Lung microvascular endothelial cell (primary cell): ENCODE measurements around the gene GFRAL. TPM values are rescaled to one million over a fixed set of nuclear protein-coding genes. Genes with fewer than 3 reads are reported as not detected.
A peak's percentile ranks its signal among the peaks of the same experiment; 100 is the strongest.

ENCODE experiments used
- DNase-seq, 2 donors: peaks; one replicate each; pipeline versions ENCODE4 v3.0.0 to v3.0.0-alpha.2; 2010; ENCODE audit warnings: low read depth in 2 of 2
- total RNA-seq: library from RNA; depleted of rRNA; stranded (reverse); fragments of >200 nt; gene quantifications from 2 replicates; pipeline ENCODE4 v1.2.1, GENCODE V29; 2014

The GFRAL gene
- total RNA-seq, 1 donor from 2014 or later, result not detected

DNA sequence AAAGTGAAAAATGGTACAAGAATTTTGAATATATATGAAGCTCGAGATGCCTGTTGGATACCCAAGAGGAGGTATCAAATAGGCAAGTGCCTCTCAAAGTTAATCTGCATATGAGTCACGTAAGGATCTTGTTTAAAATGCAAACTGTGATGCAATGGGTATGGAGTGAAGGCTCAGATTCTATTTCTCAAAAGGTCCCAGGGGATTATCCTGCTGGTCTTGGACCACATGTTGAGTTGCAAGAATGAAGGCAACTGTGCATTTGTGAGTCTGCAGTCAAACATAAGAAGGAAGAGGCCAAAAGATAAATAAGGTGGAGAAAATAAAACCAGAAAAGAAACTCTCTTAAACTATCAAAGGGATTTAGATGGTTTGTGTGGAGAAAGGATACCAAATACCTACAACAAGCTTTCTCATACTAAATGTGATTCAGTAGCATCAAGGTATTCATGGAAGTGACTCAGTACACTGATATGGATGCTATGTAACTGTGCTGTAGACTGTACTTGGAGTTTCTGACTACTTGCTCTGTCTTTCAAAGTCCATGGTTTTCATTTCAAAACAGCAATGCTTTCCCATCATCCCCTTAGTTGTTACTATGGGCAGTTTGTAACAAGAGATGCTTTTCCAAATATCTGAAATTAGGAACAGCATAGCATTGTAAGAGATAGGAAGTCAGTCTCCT, 106.3 kb downstream of the GFRAL start:
- no peak for DNase-seq

DNA sequence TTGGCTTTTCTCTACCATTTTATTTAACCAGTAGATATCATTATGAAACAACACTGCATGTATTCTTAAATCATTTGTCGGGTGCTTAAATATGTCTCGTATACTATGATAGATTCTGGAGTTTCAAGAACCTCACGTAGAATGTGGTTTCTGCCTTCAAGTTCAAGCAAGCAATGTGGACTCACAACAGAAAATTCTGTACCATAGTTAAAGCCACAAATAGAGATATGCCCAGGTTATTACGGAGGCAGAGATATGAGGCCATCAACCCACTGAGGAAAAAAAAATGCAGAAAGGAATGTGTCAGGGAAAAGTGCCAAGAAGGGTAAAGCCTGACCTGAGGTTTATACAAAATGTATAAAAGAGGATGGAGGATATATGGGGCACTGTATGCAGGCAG, 109.9 kb downstream of the GFRAL start:
- DNase-seq, result no peak

DNA sequence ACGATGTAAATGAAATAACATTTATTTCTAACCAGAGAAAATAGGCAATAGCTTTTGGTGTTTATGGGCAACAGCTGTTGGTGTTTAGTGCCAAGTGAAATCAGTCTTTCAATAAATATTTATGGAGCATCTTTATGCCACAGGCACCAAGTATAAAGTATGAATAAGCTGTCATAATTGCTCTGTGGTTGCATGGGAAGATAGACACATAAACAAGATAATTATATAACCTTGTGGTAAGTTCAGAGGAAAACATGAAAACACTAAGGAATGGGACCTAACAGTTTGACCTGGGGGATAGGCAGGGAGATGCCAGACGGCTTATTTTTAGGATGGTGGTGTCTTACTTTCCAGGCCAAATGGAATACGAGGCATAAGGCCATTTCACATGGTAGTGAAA, 110.9 kb downstream of the GFRAL start:
- no peak for DNase-seq

DNA sequence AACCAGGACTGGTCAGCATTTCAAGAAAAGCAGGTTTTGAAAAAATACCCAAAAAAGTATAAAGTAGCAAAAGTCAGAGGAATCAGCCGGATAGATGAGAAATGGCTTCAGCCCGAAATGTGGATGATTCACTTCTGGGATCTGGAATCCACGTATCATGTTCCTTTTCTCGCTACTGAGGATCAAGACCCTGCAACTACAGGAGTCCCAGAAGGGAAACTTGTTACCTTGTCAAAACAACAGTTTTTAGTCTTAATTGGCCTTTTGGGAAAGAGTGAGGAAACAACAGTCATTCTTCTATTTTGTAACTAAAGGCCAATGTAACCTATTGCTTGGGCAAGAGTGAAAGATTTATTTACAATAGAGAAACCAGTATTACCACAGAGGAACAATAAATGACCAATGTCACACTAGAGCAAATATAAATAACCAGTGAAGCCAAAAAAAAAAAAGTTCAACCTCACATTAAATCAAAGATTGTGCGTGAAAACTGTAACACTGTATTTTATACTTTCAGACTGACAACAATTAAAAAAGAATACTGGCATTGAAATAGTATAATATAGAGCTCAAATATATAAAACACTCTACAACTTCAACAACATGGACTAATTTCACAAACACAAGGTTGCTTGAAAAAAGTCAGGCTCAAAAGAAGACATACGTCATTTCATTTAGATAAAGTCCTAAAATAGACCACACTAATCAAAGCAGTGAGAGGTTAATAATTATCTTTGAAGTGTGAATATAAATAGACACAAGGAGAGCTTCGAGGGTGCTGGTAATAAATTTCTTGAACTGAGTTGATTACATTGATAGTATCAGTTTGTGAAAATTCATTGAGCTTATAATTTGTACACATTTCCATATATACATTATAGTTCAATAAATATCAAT, 116.2 kb downstream of the GFRAL start:
- DNase-seq, result no peak

DNA sequence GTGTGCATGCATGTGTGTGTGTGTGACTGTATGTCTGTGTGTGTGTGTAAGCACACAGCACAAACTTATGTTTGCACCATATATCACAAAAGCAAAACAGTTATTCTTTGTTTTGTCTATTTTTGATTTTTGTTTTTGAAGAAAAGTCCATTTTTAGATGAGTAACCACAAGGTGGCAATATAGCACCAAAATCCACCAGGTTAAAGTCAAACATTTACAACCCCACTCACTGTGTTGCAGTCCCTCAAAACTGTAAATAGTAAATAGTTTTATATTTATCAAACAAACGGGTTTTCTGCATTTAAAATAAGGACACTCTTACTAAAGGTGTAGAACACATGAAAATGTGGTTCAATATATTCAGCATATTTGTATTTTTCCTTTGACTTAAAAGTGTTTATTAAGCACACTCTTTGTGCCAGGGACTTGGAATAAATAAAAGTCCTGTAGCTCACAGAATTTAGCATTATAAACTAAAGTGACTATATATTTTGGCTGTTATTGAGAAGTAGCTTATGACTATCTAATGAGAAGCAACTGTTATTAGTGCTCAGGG, 118.5 kb downstream of the GFRAL start:
- DNase-seq, result peak; percentile 41 to 57

DNA sequence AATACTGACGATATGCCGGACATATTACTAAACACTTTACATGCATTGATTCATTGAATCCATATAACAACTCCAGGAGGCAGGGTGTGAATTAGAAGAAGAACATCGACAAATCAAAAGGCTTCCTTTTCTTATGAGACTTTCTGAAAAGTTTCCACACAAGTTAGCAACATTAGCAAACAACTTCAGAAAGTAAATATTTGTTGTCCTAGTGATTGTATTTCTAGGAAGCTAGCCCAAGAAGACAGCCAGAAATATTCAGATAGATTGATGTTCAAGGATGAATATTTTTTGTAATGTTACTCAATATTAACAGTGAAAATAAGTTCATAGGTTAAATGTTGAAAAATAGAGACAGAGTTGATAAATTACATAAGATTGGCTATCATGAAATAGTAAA, 120.6 kb downstream of the GFRAL start:
- DNase-seq, result no peak

DNA sequence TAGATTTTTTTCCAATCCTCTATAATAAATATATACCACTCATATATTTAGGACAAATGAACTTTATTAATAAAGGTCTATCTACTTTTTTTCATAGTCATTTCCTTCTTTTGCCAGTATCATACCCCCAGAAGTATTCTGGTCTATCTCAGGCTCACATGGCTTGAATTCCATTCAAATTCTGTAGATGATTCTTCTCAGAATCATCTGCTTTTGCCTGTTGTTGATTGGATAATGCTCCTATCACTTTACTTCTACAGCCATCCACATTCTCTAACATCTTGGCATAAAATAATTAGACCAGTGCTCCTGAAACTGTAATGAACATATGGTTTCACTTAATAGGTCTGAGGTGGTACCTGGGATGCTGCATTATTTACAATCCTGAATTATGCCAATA, 121.2 kb downstream of the GFRAL start:
- DNase-seq, result no peak

DNA sequence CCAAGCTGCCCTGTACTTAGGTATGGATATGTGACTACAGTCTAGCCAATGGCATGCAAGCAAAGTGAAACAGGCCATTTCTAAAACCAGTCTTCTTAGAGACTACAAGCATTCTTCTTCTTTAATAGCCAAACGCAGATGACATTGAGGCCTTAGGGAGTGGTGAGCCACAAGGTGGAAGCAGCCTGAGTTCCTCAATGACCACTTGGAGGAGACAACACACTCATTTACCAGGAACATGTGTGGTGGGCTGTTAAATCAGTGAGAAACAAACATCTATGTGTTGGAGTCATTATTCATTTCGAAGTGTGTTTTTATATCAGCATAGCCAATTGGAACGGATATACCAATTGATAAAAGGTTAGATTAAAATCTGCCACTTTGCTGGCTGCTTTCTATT, 122.0 kb downstream of the GFRAL start:
- DNase-seq, result peak in 1 of 2 donors; percentile 1

DNA sequence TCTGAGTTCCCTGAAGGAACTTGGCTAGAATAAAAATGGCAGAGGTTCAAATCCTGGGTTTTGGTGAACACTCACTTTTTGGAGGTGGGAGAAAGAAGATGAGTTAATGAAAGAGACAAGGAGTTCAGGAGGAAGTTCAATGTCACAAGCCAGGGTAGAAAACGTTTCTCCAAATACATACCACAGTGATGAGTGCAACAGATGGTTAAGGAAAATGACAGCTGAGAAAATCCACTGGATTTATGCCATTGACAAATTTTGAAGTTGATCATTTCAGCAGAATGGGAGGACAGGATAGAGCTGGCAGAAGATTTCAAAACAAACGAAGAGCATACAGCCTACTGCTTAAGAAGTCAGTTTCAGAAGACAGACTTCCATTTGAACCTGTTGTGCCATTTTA, 122.7 kb downstream of the GFRAL start:
- no peak for DNase-seq

Other genes starting within 250 kb of the GFRAL start
- gene HCRTR2, start 153.0 kb upstream of the GFRAL start, total RNA-seq, result not detected in 2 replicates